Activated CD8-positive, alpha-beta T cell treated with anti-CD3 and anti-CD28 coated beads for 36 hours (primary cell): ENCODE data around the gene SYT8. TPM values are rescaled to one million over a fixed set of nuclear protein-coding genes. Genes with fewer than 3 reads are reported as not detected.

Source experiments
- ATAC-seq: fragments of 200-7000 bp; cut with Tn5 transposase; one replicate; pipeline ENCODE4 v1.10.0; 2021; ENCODE audit warnings: mild to moderate bottlenecking, moderate library complexity
- CTCF ChIA-PET: fragments of 350-600 bp; sonication (Branson Sonifier 250); formaldehyde crosslinking; loops from one replicate; lab custom pipeline; 2021; ENCODE audit warnings: antibody characterized with exemption; lab: Charles Lee
- POLR2A ChIA-PET: fragments of 350-600 bp; sonication (Branson Sonifier 250); formaldehyde crosslinking; loops from one replicate; lab custom pipeline; 2021; ENCODE audit warnings: antibody characterized with exemption; lab: Charles Lee
- DNase-seq: peaks from one replicate; pipeline ENCODE4 v3.0.0-alpha.2; 2020
- H3K27ac Mint-ChIP-seq: one replicate; pipeline ENCODE4 v1.8.0; 2021; ENCODE audit warnings: mild to moderate bottlenecking, mixed read lengths
- H3K27me3 Mint-ChIP-seq: one replicate; pipeline ENCODE4 v1.8.0; 2021; ENCODE audit warnings: mixed read lengths
- H3K36me3 Mint-ChIP-seq: one replicate; pipeline ENCODE4 v1.8.0; 2021; ENCODE audit warnings: low read depth, mixed read lengths
- H3K4me1 Mint-ChIP-seq: one replicate; pipeline ENCODE4 v1.8.0; 2021; ENCODE audit warnings: low read depth, mixed read lengths
- H3K4me3 Mint-ChIP-seq: one replicate; pipeline ENCODE4 v1.8.0; 2021; ENCODE audit warnings: mild to moderate bottlenecking, moderate library complexity, mixed read lengths
- H3K9me3 Mint-ChIP-seq: one replicate; pipeline ENCODE4 v1.8.0; 2021; ENCODE audit warnings: mixed read lengths
- CTCF ChIP-seq: fragments of 200-600 bp; IDR thresholded peaks from one replicate; pipeline ENCODE4 v1.8.0; 2022; ENCODE audit warnings: antibody characterized with exemption, mild to moderate bottlenecking
- intact Hi-C: fragments of 100-400 bp; cut with micrococcal nuclease; formaldehyde crosslinking; loops from one replicate; pipeline ENCODE4 v1.10.0; 2022
- total RNA-seq, 2 experiments: library from RNA; stranded (reverse); gene quantifications; one replicate each; pipeline ENCODE4 v1.2.3, GENCODE V29; 2021

The SYT8 gene
- total RNA-seq, 2 experiments from 2014 or later: not detected

DNA sequence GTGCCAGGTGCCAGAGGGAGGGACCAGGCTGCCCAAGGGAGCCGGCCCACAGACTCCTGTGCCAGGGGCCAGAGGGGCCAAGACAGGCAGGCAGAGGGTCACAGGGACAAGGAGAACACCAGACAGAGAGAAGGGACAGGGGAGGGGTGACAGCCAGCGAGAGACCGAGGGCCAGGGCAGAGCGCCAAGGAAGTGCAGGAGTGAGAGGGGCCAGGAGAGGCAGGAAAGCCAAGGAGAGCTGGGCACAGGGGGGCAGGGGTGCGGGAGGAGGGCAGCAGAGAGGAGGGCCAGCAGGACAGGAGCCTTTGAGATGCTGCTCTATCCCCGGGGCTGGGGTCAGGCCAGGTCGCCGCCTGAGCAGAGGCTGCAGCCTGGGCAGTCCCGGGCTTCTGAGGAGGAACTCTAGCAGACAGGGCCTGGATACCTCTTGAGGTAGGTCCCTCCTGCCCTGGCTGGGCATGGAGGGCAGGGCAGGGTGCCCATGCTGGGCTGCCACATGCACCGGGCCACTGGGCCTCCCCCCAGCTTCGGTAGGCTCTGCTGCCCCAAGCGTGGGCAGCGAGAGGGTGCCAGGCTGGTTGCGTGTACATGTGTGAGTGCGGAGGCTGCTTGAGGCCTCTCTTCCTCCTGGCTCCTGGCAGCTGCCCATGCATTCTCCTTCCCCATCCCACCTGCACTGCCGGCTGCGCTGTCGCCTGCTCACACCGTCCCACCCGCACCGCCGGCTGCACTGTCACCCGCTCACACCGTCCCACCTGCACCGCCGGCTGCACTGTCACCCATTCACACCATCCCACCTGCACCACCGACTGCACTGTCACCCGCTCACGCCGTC lies 30.3 kb downstream of the SYT8 start:
- DNase-seq (no peak), ATAC-seq (no peak)
- no peak for TF ChIP-seq CTCF
- no peak overlapping the region for H3K4me3 Mint-ChIP-seq
- peaks cover 29% of the 10 kb centered on the region for H3K4me1 Mint-ChIP-seq
- intact Hi-C loops: no loop called here
- peaks cover 2% of the 10 kb centered on the region for H3K36me3 Mint-ChIP-seq
- POLR2A ChIA-PET: interaction anchor here (1.3 kb wide), 1 partner anchor 24 kb away, joined by 3 read pairs; no protein-coding TSS in a partner anchor
- no peak overlapping the region for H3K27ac Mint-ChIP-seq
- CTCF ChIA-PET: no interaction called here
- no peaks in the 10 kb centered on the region for H3K27me3 Mint-ChIP-seq
- H3K9me3 Mint-ChIP-seq: no peaks in the 10 kb centered on the region

DNA sequence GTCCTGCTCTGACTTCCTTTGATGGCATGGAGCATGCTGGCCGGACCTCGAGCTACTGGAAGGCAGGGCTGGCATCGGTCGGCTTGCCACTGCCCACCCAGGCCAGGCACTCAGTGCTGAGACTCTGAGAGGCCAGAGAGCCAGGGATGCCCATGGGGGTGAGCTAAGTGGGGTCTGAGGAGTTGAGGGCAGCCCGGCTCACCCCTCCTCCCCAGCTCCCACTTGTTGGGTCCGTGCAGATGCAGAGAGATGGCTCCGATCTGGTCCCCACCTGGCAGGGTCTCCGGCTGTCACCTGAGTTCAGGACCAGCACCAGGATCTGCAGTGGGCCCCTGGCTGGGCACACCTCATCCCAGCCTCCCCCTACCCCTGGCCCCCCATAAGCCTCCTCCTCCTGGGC lies 31.4 kb downstream of the SYT8 start:
- Mint-ChIP-seq H3K27ac (no peak overlapping the region), H3K4me1 (peaks cover 41% of the 10 kb centered on the region)
- CTCF ChIA-PET: interaction anchor here (1.5 kb wide), 1 partner anchor 16 kb away, joined by 5 read pairs; no protein-coding TSS in a partner anchor

GRCh38 chr11:1866776-1867175 lies 32.0 kb downstream of the SYT8 start:
- ATAC-seq (no peak), DNase-seq (no peak)
- ChIA-PET POLR2A (interaction anchor here (1.6 kb wide), 1 partner anchor 14 kb away, joined by 5 read pairs; the partner anchor contains the start of gene LSP1), CTCF (interaction anchor here (0.8 to 1.5 kb wide), 2 partner anchors 10 to 15 kb away, joined by 3 to 5 read pairs; no protein-coding TSS in a partner anchor)
- Mint-ChIP-seq H3K36me3 (peaks cover 2% of the 10 kb centered on the region), H3K27ac (no peak overlapping the region), H3K27me3 (no peaks in the 10 kb centered on the region), H3K9me3 (no peaks in the 10 kb centered on the region), H3K4me1 (peaks cover 42% of the 10 kb centered on the region), H3K4me3 (no peak overlapping the region)
- intact Hi-C loops: no loop called here
- no peak for TF ChIP-seq CTCF

More for the DNA sequence above, 31.4 kb downstream of the SYT8 start:
- DNase-seq (no peak), ATAC-seq (no peak)
- intact Hi-C loops: no loop called here
- Mint-ChIP-seq H3K36me3 (peaks cover 2% of the 10 kb centered on the region), H3K4me3 (no peak overlapping the region), H3K9me3 (no peaks in the 10 kb centered on the region), H3K27me3 (no peaks in the 10 kb centered on the region)
- POLR2A ChIA-PET: no interaction called here
- no peak for TF ChIP-seq CTCF

- Mint-ChIP-seq H3K4me3 (no peak overlapping the region), H3K27ac (no peak overlapping the region), H3K27me3 (no peaks in the 10 kb centered on the region), H3K36me3 (peaks cover 2% of the 10 kb centered on the region), H3K4me1 (peaks cover 47% of the 10 kb centered on the region), H3K9me3 (no peaks in the 10 kb centered on the region)
- TF ChIP-seq CTCF: no peak
- no peak for ATAC-seq
- POLR2A ChIA-PET: interaction anchor here (1.1 to 1.6 kb wide), 2 partner anchors 9 to 14 kb away, joined by 3 to 5 read pairs; partner anchors contain the start of gene LSP1
- DNase-seq: no peak
- CTCF ChIA-PET: interaction anchor here (0.8 to 1.2 kb wide), 2 partner anchors 9 to 15 kb away, joined by 3 read pairs; no protein-coding TSS in a partner anchor
- intact Hi-C loops: no loop called here
Measured at GRCh38 chr11:1867381-1867780, 32.6 kb downstream of the SYT8 start.
